ENCODE results near the gene VAV3. TPM values are rescaled to one million over a fixed set of nuclear protein-coding genes. Genes with fewer than 3 reads are reported as not detected.

Gene VAV3
- total and polyA plus RNA-seq, 2 of the 8 experiments (the other 6 are each of a cell fraction or from before 2014, with no cell fraction given): 2.9 to 7.9 TPM

DNA sequence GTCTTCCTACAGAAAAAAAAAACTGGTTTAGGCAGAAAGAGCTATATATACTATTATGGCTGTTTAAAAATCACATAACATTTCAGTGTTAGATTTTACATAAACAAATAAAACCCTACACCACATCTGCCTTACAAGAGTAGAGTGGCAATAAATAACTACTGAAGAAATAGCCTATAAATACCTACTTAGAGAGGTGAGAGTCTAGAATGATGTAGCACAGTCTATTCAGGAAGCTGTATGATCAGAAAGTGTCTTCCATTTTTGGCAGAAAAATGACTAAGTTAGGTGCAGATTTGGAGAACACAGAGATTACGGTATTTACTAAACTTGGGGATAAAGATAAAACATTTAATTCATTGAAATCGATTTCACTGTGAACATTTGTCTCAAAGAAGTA lies 75.5 kb downstream of the VAV3 start:
- Histone ChIP-seq H3K36me3 (ENCODE audit: control insufficient read depth in 2 of 4, insufficient read depth in 4 of 4, low read length in 3 of 4) (no peaks in the 10 kb centered on the region), H4K20me1 (replicated peaks in 1 of 2; ENCODE audit: control insufficient read depth in 1 of 2, insufficient read depth in 2 of 2, low read length in 2 of 2) (no peaks in the 10 kb centered on the region), H3K18ac (ENCODE audit: extremely low read depth, low read length) (no peak overlapping the region), H3K23ac (ENCODE audit: insufficient read length) (no peak overlapping the region), H2AK5ac (ENCODE audit: low read depth, low read length) (no peak overlapping the region), H3K79me1 (ENCODE audit: low read depth, low read length) (no peaks in the 10 kb centered on the region), H3K9me3 (ENCODE audit: insufficient read depth in 2 of 2, low read depth in 1 of 2, low read length in 1 of 2) (peaks cover 0 to 8% of the 10 kb centered on the region in 2 experiments; a peak in 2 of 4 replicates), H3K9ac (replicated peaks in 1 of 4; ENCODE audit: extremely low read depth in 1 of 4, low read depth in 3 of 4, low read length in 3 of 4) (no peak overlapping the region), H4K91ac (replicated peaks; ENCODE audit: insufficient read length, low read length) (no peak overlapping the region), H3K79me2 (ENCODE audit: control insufficient read depth in 1 of 2, insufficient read depth in 2 of 2, low read length in 2 of 2) (no peaks in the 10 kb centered on the region), H3K4ac (replicated peaks; ENCODE audit: insufficient read length, low read depth, low read length) (no peak overlapping the region), H4K5ac (ENCODE audit: insufficient read length, low read depth, low read length) (no peak overlapping the region), H3K4me3 (ENCODE audit: extremely low read depth in 1 of 4, insufficient read depth in 2 of 4, low read depth in 3 of 4, low read length in 4 of 4) (no peak overlapping the region), H3K56ac (replicated peaks; ENCODE audit: insufficient read length, low read depth, low read length) (no peak overlapping the region), H2AFZ (ENCODE audit: low read length) (no peak overlapping the region), H3K27me3 (replicated peaks in 1 of 4; ENCODE audit: control insufficient read depth in 3 of 4, extremely low read depth in 1 of 4, insufficient read depth in 3 of 4, low read length in 3 of 4) (no peaks in the 10 kb centered on the region), H2BK5ac (ENCODE audit: low read depth, low read length) (no peak overlapping the region), H3K4me2 (ENCODE audit: insufficient read depth in 1 of 2, low read depth in 2 of 2, low read length in 2 of 2) (no peak overlapping the region), H2BK20ac (ENCODE audit: low read length) (no peak overlapping the region), H3K14ac (ENCODE audit: insufficient read length) (no peak overlapping the region), H3K27ac (ENCODE audit: low read depth, low read length) (no peak overlapping the region), H4K8ac (ENCODE audit: extremely low read depth, insufficient read depth, low read length) (no peak overlapping the region), H2BK15ac (ENCODE audit: low read length) (no peak overlapping the region), H2BK12ac (ENCODE audit: low read depth, low read length) (no peak overlapping the region), H2BK120ac (replicated peaks; ENCODE audit: low read depth, low read length) (no peak overlapping the region), H3K4me1 (replicated peaks in 1 of 4; ENCODE audit: control insufficient read depth in 3 of 4, insufficient read depth in 4 of 4, low read length in 3 of 4) (no peaks in the 10 kb centered on the region; a peak in 1 of 7 replicates), H3K23me2 (ENCODE audit: low read depth, low read length) (no peaks in the 10 kb centered on the region)
- 76% methylated on average over 2 of the region's 2 CpGs; no CpG with 5 or more reads in 1 of the 2 experiments for WGBS, 2 experiments (ENCODE audit: extremely low coverage in 1 of 2, insufficient coverage in 1 of 2, insufficient read length in 1 of 2, insufficient replicate concordance in 2 of 2, low coverage in 1 of 2, low lambda C conversion rate in 2 of 2, missing lambda C conversion rate in 1 of 2)
- TF ChIP-seq EZH2 (IDR thresholded peaks at IDR 0.05; ENCODE audit: low read depth, low read length, severe bottlenecking): no peak
- no peak for TF ChIP-seq EGR1 (IDR thresholded peaks at IDR 0.05; ENCODE audit: borderline replicate concordance, low read depth, low read length)
- TF ChIP-seq CTBP2 (IDR thresholded peaks at IDR 0.05; ENCODE audit: borderline replicate concordance, insufficient read depth, insufficient read length, low read length): no peak
- TF ChIP-seq CREB1 (IDR thresholded peaks at IDR 0.05): no peak
- no peak for TF ChIP-seq SP1 (IDR thresholded peaks at IDR 0.05; ENCODE audit: low read depth, low read length)
- TF ChIP-seq NANOG (IDR thresholded peaks at IDR 0.05; ENCODE audit: insufficient read depth, low read depth, low read length, poor library complexity, severe bottlenecking): no peak
- no peak for TF ChIP-seq RNF2 (IDR thresholded peaks at IDR 0.05; ENCODE audit: borderline replicate concordance, low read depth, low read length, missing control alignments, poor library complexity, severe bottlenecking)
- no peak for TF ChIP-seq TAF1 (IDR thresholded peaks at IDR 0.05; ENCODE audit: low read depth, low read length)
- TF ChIP-seq RAD21 (IDR thresholded peaks at IDR 0.05 in 1 of 2, conservative IDR thresholded peaks at IDR 0.05 in 1 of 2; ENCODE audit: low read depth in 2 of 2, low read length in 2 of 2): no peak
- TF ChIP-seq POU5F1 (IDR thresholded peaks at IDR 0.05; ENCODE audit: low read depth, low read length): no peak
- TF ChIP-seq SAP30 (IDR thresholded peaks at IDR 0.05; ENCODE audit: insufficient read depth, insufficient replicate concordance, low read length): no peak
- TF ChIP-seq KDM1A (IDR thresholded peaks at IDR 0.05; ENCODE audit: borderline replicate concordance, low read length): no peak
- DNase-seq (ENCODE audit: low read depth in 1 of 2, low spot score in 2 of 2) (no peak), FAIRE-seq (no peak)
- ChIA-PET CTCF (ENCODE audit: partially characterized antibody) (interaction anchor here (0.8 kb wide), 1 partner anchor 139 kb away, joined by 3 read pairs; no protein-coding TSS in a partner anchor), POLR2A (ENCODE audit: partially characterized antibody) (interaction anchor here (0.6 kb wide), 1 partner anchor 66 kb away, joined by 4 read pairs; no protein-coding TSS in a partner anchor)
